Measurements from ENCODE around the gene DISP3.
A peak's percentile ranks its signal among the peaks of the same experiment; 100 is the strongest.

DISP3 gene

GRCh38 chr1:11528611-11529261 lies 49.8 kb downstream of the DISP3 start:
- no peak for DNase-seq (ENCODE audit: low spot score)
- no peak for FAIRE-seq

- DNase-seq (ENCODE audit: low spot score) (no peak), FAIRE-seq (no peak)
Observed at GRCh38 chr1:11529330-11529729, 50.4 kb downstream of the DISP3 start.

- no peak for FAIRE-seq
- DNase-seq (ENCODE audit: low spot score): no peak
Observed at GRCh38 chr1:11529763-11530730, 51.1 kb downstream of the DISP3 start.

DNA sequence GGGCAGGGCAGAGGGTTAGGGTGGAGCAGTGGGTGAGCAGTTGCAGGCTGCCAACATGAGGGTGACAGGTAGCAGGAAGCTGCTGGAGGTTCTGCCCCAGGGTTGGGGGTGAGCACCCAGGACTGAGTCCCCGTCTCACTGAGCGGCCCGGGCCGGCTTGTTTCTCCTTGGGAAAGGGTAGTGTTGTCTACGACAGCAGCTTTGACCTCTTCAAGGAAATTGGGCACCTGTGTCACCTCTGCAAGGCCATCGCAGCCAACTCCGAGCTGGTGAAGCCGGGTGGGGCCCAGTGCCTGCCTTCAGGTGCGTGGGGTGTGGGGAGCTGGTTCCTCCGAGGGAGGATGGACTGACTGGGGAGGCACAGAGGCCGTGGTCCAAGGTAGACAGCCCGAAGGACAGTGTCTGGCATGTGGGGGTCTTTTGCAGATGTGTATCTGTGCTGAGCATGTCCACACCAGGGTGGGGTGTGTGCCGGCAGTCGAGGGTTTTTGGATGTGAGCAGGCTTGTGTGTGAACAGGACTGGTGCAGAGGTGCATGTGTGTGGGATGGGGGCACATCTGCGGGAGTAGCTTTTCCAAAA lies 51.9 kb downstream of the DISP3 start:
- DNase-seq (ENCODE audit: low spot score) (no peak), FAIRE-seq (no peak)

DNA sequence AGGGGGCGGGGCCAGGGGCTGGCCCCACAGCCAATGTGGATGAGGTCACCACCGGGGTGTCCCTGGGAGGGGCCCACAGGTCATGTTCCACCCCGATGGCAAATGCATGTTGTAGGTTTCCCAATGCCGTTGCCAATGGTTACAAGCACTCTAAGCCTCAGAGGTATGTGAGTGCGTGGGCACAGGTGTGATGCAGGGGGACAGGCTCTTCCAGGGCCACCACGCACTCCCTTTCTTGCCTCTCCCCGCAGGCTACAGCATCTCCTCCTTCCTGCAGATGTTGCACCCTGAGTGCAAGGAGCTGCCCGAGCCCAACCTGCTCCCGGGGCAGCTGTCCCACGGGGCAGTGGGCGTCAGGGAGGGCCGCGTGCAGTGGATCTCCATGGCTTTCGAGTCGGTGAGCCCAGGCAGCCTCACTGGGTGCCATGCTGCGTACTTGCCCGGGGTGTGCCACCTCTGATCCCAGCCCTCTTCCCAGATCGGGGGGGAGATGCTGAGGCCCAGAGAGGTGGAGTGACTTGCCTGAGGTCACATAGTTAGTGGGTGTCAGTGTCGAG lies 52.4 kb downstream of the DISP3 start:
- DNase-seq (ENCODE audit: low spot score): peak; percentile 32
- no peak for FAIRE-seq

- FAIRE-seq (no peak), DNase-seq (ENCODE audit: low spot score) (no peak)
Observed at GRCh38 chr1:11531943-11532342, 53.0 kb downstream of the DISP3 start.

DNA sequence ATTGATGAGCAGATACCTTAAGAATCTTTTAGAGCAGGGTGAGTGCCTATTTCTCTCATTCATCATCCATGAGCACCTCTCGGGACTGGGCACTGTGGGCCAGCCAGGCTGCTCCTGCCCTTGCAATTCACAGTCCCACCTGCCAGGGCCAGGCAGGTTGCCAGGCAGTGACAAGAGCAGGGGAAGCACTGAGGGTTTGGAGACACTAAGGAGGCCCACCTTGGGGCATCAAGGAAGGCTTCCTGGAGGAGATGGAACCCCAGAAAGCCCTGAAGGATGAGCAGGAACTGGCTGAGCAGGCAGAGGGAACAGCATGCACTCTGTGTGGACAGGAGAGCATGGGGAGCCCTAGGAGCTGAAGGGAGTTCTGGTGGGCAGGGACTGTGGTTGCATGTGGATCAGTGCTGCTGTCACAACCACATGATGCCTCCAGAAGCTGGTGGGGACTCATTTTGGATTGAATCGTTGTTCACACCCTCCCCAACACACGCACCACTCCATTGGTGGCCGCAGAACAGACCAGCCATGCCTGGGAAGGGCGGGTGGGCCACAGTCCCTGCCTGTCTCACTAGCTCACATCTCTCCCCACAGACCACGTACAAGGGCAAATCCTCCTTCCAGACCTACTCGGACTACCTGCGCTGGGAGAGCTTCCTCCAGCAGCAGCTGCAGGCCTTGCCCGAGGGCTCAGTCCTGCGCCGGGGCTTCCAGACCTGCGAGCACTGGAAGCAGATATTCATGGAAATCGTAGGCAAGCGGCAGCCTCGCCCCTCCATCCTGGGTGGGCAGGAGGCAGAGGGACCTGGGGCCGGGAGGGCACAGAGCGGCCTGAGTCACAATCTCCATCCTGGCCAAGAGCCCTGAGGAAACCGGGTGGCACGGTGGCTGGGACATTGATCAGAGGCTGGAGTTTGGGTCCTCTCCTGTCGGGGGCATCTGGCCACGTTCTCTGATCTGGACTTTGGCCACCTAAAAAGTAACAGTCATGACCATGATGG lies 55.1 kb downstream of the DISP3 start:
- FAIRE-seq (no peak), DNase-seq (ENCODE audit: low spot score) (no peak)

- no peak for DNase-seq (ENCODE audit: low spot score)
- no peak for FAIRE-seq
Observed at GRCh38 chr1:11534846-11535245, 55.9 kb downstream of the DISP3 start.

DNA sequence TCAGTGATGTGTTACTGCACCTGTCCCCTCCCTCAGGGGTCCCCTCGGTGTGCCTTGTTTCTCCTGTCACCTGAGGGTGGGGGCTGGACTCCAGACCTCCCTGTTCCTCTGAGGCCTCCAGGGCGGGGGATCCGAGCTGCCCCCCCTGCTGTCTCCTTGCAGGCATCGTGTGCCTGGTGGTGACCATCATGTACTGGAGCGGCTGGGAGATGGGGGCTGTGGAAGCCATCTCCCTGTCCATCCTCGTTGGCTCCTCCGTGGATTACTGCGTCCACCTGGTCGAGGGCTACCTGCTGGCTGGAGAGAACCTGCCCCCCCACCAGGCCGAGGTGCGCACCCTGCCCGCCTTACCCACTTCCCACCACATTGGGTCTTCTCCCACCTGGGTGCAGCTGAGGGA lies 56.4 kb downstream of the DISP3 start:
- no peak for FAIRE-seq
- DNase-seq (ENCODE audit: low spot score): no peak

DNA sequence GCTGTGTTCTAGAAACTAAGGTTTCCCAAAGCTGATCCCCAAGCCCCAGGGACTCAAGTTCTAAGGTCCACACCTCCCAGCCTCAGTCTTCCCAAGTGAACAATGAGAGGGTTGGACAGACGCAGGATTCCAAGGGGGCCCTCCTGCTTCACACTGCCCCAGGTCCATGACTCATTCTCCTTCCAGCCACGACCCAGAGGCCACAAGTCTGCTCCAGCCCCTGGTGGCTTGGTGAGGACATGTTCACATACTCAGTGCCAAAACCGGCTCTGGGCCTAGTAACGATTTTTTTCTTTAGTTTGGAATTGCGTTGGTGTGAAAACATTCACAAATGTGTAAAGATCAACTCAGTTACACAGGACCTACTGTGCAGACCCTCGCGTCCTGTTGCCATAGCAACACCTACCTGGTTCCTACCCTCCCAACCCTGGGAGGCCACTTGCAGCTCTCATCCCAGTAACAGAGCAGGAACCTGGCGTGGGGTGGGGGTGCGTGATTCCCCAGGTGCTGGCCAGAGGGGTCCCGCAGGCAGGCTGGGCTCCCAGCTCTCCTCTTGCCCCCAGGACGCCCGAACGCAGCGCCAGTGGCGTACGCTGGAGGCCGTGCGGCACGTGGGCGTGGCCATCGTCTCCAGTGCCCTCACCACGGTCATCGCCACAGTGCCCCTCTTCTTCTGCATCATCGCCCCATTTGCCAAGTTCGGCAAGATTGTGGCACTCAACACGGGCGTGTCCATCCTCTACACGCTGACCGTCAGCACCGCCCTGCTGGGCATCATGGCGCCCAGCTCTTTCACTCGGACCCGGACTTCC lies 57.0 kb downstream of the DISP3 start:
- FAIRE-seq: no peak
- DNase-seq (ENCODE audit: low spot score): peak; percentile 37

DNA sequence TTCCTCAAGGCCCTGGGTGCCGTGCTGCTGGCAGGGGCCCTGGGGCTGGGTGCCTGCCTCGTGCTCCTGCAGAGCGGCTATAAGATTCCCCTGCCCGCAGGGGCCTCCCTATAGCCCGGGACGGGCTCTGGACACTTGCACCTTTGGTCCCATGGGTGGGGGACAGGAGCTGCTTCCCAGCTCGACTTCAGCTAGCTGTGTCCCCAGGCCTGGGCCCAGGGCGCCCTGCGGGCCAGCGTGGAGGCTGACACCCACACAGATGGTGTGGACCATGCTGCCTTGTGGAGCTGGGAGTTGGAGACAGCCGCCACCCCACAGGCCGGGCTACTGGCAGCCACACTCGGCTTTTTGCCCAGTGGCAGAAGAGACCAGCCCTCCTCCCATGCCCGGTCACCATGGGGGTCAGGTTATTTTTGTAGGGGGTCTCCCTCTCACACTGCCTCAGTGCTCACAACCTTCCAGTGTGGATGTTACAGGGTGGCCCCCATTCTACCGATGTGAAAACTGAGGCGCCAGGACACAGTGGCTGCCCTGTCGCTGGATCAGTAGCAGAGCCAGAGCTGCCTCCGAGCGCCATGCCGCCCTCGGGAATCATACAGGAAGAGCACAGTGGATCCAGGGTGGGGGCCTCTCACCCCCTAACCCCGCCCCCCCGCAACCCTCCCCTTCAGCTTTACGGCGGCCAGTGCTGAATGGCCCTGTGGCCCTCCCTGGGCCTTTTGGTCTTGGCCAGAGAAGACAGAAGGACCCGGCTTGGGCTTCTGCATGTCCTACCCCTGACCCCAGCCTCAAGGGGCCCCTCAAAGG lies 57.8 kb downstream of the DISP3 start:
- no peak for FAIRE-seq
- DNase-seq (ENCODE audit: low spot score): no peak

- no peak for DNase-seq (ENCODE audit: low spot score)
- FAIRE-seq: no peak
Observed at GRCh38 chr1:11537380-11537764, 58.4 kb downstream of the DISP3 start.

DNA sequence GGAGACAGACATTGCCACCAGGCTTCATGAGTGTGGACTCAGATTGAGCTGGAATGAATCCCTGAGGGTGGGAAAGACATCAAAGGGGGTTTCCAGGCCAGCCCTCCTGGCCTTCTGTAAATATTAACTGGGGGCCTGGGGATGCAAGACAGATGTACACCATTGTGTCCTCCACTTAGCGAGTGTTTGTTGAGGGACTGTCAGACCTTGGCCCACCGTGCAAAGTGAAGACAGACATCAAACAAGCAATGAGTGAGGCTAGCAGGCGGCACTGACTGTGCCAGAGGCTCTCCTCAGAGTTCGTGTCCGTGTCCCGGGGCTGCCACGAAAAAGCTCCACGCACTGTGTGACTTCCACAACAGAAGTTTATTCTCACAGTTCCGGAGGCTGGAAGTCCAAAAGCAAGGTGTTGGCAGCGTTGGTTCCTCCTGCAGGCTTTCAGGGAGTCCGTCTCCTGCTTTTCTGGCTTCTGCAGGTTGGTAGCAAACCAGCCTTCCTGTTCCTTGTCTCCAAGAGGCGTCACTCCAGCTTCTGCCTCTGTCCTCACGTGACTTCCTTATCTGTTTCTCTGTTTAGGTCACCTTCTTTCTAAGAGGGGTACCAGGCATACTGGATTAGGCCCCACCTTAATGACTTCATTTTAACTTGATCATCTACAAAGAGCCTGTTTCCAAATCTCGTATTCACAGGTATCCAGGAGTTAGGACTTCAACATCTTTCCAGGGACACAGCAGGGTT lies 59.1 kb downstream of the DISP3 start:
- DNase-seq (ENCODE audit: low spot score) (no peak), FAIRE-seq (no peak)

DNA sequence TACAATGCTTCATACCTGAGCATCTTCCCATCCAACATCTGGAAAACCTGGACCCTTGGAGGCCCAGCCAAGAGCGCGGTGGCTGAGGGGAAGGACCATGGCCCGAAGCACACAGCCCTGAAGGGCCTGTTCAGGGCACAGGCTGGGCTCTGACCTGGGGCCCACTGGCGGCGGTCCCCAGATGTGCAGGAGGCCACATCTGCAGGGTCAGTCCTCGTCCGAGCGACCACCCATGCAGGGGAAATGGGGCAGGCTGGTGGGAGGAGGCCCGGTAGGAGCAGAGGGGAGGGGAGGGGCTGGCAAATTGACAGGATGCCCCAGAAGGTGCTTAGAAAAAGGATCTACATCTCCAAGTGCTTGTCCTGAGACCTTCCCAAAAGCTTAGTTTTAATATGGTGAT lies 59.9 kb downstream of the DISP3 start:
- FAIRE-seq: no peak
- DNase-seq (ENCODE audit: low spot score): no peak

DNA sequence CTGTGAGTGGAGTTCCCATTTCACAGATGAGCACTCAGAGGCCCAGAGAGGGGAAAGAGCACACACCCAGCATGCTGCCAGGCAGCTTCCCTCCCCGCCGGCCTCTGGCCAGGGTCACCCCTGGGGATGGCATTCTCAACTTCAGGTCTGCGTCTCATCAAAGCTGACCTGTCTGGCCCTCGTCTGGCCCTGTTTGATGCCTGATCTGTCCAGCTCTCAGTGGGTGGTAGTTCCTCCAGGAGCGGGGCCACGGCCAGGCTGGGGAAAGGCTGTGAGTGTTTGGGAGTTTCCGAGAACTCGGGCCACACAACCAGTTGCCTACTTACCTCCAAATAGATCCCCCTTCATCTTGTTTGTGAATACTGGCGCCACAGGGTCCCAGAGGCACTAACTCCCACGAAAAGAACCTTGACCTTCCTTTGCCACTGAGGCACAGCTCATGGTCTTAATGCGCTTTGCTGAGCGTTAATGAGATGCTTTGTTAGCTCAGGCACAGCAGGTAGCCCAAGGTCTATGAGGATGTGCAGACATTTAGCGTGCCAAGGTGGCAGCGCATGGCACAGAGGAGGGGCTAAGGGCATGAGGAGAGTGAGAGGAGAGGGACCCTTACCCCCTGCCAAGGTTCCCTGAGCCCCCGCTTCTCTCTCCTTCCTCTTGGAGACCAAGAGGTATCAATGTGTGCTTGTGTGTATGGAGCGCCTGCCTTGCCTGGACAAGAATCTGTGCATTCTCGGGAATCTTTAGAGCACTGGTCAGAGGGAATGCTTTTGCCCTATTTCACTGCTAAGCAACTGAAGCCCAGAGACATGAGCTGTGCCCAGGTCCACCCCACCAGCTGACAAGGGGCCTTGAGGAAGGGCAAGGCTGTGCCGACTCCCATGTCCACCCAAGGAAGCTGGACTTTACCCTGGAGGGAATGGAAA lies 61.2 kb downstream of the DISP3 start:
- DNase-seq (ENCODE audit: low spot score) (no peak), FAIRE-seq (no peak)

GRCh38 chr1:11540773-11541160 lies 61.8 kb downstream of the DISP3 start:
- FAIRE-seq (no peak), DNase-seq (ENCODE audit: low spot score) (no peak)

DNA sequence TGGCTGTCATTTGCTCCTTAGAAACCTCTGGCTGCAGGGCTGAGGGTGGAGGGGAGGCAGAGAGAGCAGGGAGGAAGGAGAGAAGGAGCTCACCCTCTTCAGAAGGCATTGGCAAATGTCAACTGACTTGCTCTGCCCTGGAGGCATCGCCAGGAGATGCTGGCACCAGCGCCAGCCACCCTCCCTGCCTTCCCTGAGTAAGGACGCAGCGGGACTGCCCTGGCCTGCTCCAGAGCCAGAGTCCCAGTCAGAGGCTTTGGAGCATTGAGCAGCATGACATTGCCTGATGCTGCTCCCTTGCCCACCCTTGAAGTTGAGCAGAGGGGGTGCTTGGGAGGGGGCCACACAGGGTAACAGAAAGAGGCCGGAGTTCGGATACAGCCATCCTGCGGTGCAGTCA lies 62.3 kb downstream of the DISP3 start:
- DNase-seq (ENCODE audit: low spot score) (no peak), FAIRE-seq (no peak)
